Measurements from ENCODE around the gene MRPS18B.
"Not testable (repeated sequence)": the region's sequence is repeated elsewhere in the genome, so short reads cannot be mapped to it uniquely, and the experiment has no call there.

MRPS18B gene
- total RNA-seq: 42.3 to 48.3 reads per million in 2 donors

GRCh38 chr6:30617565-30618269 is at the start of gene MRPS18B:
TSS of gene MRPS18B (plus strand) at chr6:30617840. CDS start at chr6:30617866, 26 bp downstream.
- peak; percentile 86 for DNase-seq

DNA sequence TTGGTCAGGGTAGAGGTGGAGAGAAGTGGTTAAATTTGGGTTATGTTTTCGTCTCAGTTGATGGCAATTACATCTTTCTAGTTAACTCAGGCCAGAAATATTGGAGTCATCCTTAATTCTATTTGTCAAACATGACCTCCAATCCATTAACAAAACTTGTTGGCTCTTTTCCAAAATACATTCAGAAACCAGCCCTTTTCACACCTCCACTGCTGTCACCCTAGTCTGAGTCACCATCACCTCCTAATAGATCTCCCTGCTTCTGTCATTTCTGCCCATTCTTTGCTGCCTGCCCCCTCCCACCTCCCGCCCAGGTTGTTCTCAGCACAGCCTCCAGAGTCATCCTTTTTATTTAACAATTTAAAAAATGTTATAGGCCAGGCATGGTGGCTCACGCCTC is 49.4 kb upstream of the MRPS18B start:
- DNase-seq: no peak

- DNase-seq: no peak
Measured at GRCh38 chr6:30570263-30570662, 47.4 kb upstream of the MRPS18B start.

GRCh38 chr6:30570740-30571074 is 46.9 kb upstream of the MRPS18B start:
- no peak for DNase-seq

GRCh38 chr6:30571075-30571761 is 46.4 kb upstream of the MRPS18B start, which contains the start of gene ABCF1:
TSS of gene ABCF1 (plus strand) at chr6:30571442. CDS start at chr6:30571488, 46 bp downstream.
- DNase-seq: peak; percentile 99

DNA sequence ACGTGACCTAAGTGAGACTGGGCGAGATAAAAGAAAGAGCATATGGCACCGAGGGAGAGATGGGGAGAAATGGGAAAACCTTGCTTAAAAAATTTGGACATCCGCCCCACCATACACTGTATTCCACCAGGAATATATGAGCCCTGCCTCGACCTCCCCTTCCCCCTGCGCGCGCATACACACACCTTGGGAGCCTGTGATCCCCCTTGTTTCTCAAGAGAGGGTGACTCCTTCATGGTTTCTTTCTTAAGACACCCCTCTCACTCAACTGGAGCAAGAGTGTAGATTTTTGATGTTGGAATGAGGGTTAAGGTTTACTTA is 45.9 kb upstream of the MRPS18B start:
- DNase-seq: no peak

GRCh38 chr6:30572148-30572547 is 45.5 kb upstream of the MRPS18B start:
- no peak for DNase-seq

GRCh38 chr6:30573113-30573512 is 44.5 kb upstream of the MRPS18B start:
- DNase-seq: no peak

- DNase-seq: no peak
Measured at GRCh38 chr6:30578051-30578450, 39.6 kb upstream of the MRPS18B start.

DNA sequence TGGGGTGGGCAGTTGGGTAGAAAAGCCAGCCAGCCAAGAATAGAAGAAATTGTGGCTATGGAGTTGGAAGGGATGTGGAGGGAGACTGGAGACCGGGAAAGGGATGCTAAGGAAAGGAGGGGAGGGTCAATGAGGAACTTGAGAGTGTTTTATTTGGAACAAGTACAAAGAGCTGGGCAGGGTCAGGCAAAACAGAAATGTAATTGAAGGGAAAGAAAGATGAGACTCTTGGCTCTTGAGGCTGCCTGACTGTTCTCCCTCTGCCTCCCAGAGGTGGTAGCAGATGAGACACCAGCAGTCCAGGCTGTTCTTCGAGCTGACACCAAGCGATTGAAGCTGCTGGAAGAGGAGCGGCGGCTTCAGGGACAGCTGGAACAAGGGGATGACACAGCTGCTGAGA is 33.7 kb upstream of the MRPS18B start:
- DNase-seq: no peak

- no peak for DNase-seq
Measured at GRCh38 chr6:30589754-30590358, 27.8 kb upstream of the MRPS18B start.

GRCh38 chr6:30590509-30590908 is 27.1 kb upstream of the MRPS18B start:
- no peak for DNase-seq

GRCh38 chr6:30591008-30591407 is 26.6 kb upstream of the MRPS18B start:
- no peak for DNase-seq

- no peak for DNase-seq
Measured at GRCh38 chr6:30592287-30592686, 25.4 kb upstream of the MRPS18B start.

- DNase-seq: not testable (repeated sequence)
Measured at GRCh38 chr6:30597315-30598144, 20.1 kb upstream of the MRPS18B start.

- no peak for DNase-seq
Measured at GRCh38 chr6:30598912-30599624, 18.6 kb upstream of the MRPS18B start.

DNA sequence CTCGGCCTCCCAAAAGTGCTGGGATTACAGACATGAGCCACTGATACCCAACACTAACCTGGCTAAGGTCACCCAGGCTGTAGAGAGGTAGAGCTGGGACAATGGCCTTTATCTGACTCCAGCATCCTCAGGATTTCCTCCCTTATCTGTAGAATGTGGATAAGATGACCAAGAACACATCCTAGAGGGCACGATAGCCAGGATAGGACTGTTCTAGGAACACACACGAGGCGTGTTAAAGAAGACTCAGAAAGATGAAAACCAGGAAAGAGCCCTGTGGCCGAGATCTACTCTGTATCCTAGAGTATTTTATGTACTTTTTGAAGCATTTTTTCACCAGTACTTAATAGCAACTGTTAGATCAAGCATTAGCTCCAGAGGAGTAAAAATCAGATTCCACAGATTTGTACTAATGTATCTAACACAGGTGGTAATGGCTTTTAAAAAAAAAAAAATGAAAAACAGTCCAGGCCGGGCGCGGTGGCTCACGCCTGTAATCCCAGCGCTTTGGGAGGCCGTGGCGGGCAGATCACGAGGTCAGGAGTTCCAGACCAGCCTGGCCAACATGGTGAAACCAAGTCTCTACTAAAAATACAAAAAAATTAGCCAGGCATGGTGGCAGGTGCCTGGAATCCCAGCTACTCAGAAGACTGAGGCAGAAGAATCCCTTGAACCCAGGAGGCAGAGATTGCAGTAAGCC is 17.9 kb upstream of the MRPS18B start:
- no peak for DNase-seq

DNA sequence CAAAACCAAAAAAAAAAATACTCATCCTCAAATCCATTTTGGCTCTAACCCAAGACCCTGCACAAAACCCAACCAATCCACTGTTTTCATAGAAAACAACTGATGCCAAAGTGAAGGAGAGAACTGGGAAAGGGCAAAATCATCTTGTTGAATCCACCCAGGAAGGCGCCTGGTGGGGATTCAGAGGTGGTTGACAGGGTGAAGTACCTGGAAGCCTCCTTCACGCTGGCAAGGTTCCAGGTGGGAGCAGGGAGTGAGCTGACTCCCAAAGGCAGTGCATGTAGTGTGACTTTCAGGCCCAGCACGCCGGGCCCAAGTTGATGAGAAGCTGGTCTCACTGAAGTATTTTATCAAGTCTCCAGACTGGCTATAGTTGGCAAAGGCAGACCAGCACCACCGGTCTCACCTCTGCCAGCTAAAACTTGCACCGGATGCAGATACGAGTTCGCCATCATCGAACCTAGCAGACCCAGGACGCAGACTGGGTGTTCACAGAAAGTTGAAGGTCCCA is 17.1 kb upstream of the MRPS18B start:
- DNase-seq: no peak

DNA sequence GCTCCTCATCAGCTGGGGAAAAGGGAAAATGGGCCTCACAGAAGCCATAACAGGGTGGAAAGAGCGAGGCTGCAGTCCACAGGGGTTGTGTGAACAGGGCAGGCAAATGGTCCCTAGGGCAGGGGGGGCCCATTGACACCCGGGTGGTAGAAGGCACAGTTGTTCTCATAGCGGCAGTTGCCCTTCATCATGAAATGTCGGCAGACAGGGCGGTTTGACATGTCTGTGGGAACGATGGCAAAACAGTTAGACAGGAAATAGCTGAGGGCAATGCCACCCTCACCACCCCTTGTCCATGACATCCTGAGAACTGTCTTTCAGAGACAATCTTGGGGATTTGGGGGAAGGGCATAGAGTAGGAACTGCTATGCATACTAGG is 16.2 kb upstream of the MRPS18B start:
- no peak for DNase-seq

DNA sequence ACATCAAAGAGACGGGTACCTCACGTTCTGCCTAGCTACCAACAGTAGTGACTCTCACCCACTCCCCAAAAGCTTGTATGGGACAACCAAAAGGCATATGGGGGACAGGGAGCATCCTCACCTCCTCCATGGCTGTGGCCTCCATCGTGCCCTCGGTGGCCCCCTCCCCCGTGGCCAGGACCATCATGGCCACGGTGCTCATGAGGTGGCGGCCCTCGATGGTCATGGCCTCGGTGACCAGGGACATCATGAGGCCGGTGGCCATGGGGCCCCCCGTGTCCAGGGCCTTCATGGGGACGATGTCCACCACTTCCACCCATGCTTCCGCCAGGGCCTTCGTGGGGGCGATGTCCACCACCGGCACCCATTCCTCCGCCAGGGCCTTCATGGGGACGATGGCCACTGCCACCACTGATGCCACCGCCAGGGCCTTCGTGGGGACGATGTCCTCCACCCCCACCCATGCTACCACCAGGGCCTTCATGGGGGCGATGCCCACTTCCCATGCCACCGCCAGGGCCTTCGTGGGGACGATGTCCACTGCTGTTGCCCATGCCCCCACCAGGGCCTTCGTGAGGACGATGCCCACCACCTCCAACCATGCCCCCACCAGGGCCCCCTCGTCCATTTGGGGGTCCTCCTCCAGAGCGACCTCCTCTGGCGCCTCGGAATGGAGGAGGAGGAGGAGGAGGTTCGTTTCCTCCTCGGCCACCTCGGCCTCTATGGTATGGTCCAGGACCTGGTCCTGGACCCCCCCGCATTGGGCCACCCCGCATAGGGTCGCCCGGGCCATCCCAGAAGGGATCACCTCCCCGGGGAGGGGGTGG is 15.6 kb upstream of the MRPS18B start:
- no peak for DNase-seq

DNA sequence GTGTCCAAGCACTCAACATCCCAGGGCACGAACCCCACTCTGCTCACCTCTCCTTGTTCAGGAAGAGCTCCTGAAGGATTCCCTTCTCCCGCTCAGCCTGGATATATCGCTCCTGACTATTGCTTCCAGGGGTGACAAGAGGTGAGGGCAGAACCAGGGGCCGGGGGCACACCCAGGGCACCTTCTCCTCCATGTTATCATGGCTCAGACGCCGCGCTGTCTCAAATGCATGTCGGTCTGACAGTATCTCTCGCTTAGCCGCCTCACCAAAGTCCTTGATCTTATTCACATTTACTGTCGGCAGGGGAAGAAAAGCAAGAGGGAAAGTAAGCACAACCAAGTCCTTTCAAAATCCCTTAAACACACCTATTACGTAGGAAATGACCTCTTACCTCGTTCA is 13.7 kb upstream of the MRPS18B start:
- DNase-seq: no peak

Measured in activated gamma-delta T cell (primary cell).